ENCODE results near the gene SF3B5.

GRCh38 chr6:144119376-144119775, 24.0 kb upstream of the SF3B5 start:
- TF ChIP-seq POLR2A (IDR thresholded peaks at IDR 0.05; ENCODE audit: low read length) (no peak), GATA1 (IDR thresholded peaks at IDR 0.05; ENCODE audit: low read depth, low read length) (no peak)
